Colonic mucosa (tissue), 4 donors: Measurements from ENCODE around the gene CBX1. TPM values are rescaled to one million over a fixed set of nuclear protein-coding genes. Genes with fewer than 3 reads are reported as not detected.

Experiments used
- DNase-seq: peaks from one replicate; pipeline ENCODE4 v3.0.0-alpha.2; 2020
- H3K27ac ChIP-seq: fragments of 200-600 bp; one replicate; pipeline ENCODE4 v1.8.0; 2021
- H3K27me3 ChIP-seq: fragments of 200-600 bp; one replicate; pipeline ENCODE4 v1.8.0; 2021
- H3K36me3 ChIP-seq: fragments of 200-600 bp; one replicate; pipeline ENCODE4 v1.8.0; 2021
- H3K4me1 ChIP-seq: fragments of 200-600 bp; one replicate; pipeline ENCODE4 v1.8.0; 2021; ENCODE audit warnings: mild to moderate bottlenecking
- H3K4me3 ChIP-seq: fragments of 200-600 bp; one replicate; pipeline ENCODE4 v1.8.0; 2021
- H3K9ac ChIP-seq, 2 donors: one replicate each; pipeline ENCODE4 v1.7.0; 2013; ENCODE audit warnings: control low read depth in 2 of 2, low read depth in 2 of 2, low read length in 2 of 2
- H3K9me3 ChIP-seq: fragments of 200-600 bp; one replicate; pipeline ENCODE4 v1.8.0; 2021
- CTCF ChIP-seq: fragments of 200-600 bp; IDR thresholded peaks from one replicate; pipeline ENCODE4 v1.8.0; 2022; ENCODE audit warnings: antibody characterized with exemption, mild to moderate bottlenecking
- intact Hi-C: fragments of 100-400 bp; cut with DNase I; formaldehyde crosslinking; loops from one replicate; pipeline ENCODE4 v1.14.1; 2022
- total RNA-seq, 2 donors: library from RNA; stranded (reverse); fragmentation: NEBNext Ultra II Directional in 1 of 2; extraction: Animal tissue kit (Norgen Biotek cat#: 25700) in 1 of 2; gene quantifications; one replicate each; pipeline ENCODE4 v1.2.1, GENCODE V29; 2021
- donor health status: healthy.
- donor health status: DM: no; HTN: no; CAD: no.
- donor health status: DM: no; HTN: no; CAD: no.

Gene CBX1
- total RNA-seq, 2 donors from 2014 or later: 32.3 to 53.0 TPM

GRCh38 chr17:48123111-48123510 is 21.8 kb upstream of the CBX1 start:
- no peaks in the 10 kb centered on the region for H3K9me3 ChIP-seq
- H3K4me1 ChIP-seq: no peaks in the 10 kb centered on the region
- H3K27ac ChIP-seq: no peak overlapping the region
- H3K9ac ChIP-seq: no peak overlapping the region
- no peaks in the 10 kb centered on the region for H3K27me3 ChIP-seq
- no peak for TF ChIP-seq CTCF
- intact Hi-C loops: no loop called here
- H3K36me3 ChIP-seq: peaks cover 4% of the 10 kb centered on the region
- no peak overlapping the region for H3K4me3 ChIP-seq
- no peak for DNase-seq

- Histone ChIP-seq H3K4me3 (no peak overlapping the region), H3K9me3 (no peaks in the 10 kb centered on the region), H3K4me1 (no peaks in the 10 kb centered on the region), H3K36me3 (peaks cover 8% of the 10 kb centered on the region), H3K27ac (no peak overlapping the region), H3K9ac (no peak overlapping the region), H3K27me3 (no peaks in the 10 kb centered on the region)
- no peak for TF ChIP-seq CTCF
- no peak for DNase-seq
- intact Hi-C loops: no loop called here
These were observed 21.4 kb upstream of the CBX1 start for GRCh38 chr17:48122665-48123045.

- Histone ChIP-seq H3K27ac (no peak overlapping the region), H3K27me3 (no peaks in the 10 kb centered on the region), H3K36me3 (peaks cover 10% of the 10 kb centered on the region), H3K9me3 (no peaks in the 10 kb centered on the region), H3K4me3 (no peak overlapping the region), H3K4me1 (no peaks in the 10 kb centered on the region), H3K9ac (no peak overlapping the region)
- no peak for DNase-seq
- intact Hi-C loops: no loop called here
- no peak for TF ChIP-seq CTCF
These were observed 20.8 kb upstream of the CBX1 start for GRCh38 chr17:48121923-48122664.

GRCh38 chr17:48113201-48113676 is 12.0 kb upstream of the CBX1 start:
- peaks cover 5% of the 10 kb centered on the region for H3K36me3 ChIP-seq
- intact Hi-C loops: no loop called here
- no peaks in the 10 kb centered on the region for H3K9me3 ChIP-seq
- H3K4me3 ChIP-seq: no peak overlapping the region
- H3K9ac ChIP-seq: no peak overlapping the region
- H3K27me3 ChIP-seq: no peaks in the 10 kb centered on the region
- H3K4me1 ChIP-seq: peaks cover 7% of the 10 kb centered on the region
- DNase-seq: no peak
- H3K27ac ChIP-seq: no peak overlapping the region
- no peak for TF ChIP-seq CTCF

GRCh38 chr17:48111937-48112241 is 10.6 kb upstream of the CBX1 start:
- no peaks in the 10 kb centered on the region for H3K9me3 ChIP-seq
- no peak overlapping the region for H3K9ac ChIP-seq
- no peak for TF ChIP-seq CTCF
- no peaks in the 10 kb centered on the region for H3K36me3 ChIP-seq
- intact Hi-C loops: no loop called here
- H3K27ac ChIP-seq: no peak overlapping the region
- no peak overlapping the region for H3K4me3 ChIP-seq
- H3K4me1 ChIP-seq: peaks cover 7% of the 10 kb centered on the region
- H3K27me3 ChIP-seq: no peaks in the 10 kb centered on the region
- DNase-seq: no peak
